Measurements from ENCODE around the gene KCTD15. TPM values are rescaled to one million over a fixed set of nuclear protein-coding genes. Genes with fewer than 3 reads are reported as not detected.

Gene KCTD15
- total RNA-seq, 4 donors from 2014 or later, result 23.8 to 149 (median 51.8) TPM

GRCh38 chr19:33755099-33756035 lies 41.3 kb upstream of the KCTD15 start:
- intact Hi-C loops (cut with DNase I; ENCODE audit: low total_unique reads), result no loop called here
- H3K9me3 ChIP-seq, result no peaks in the 10 kb centered on the region
- DNase-seq, result no peak
- H3K27me3 ChIP-seq, result no peaks in the 10 kb centered on the region
- no peak for TF ChIP-seq POLR2A (IDR thresholded peaks at IDR 0.05)
- TF ChIP-seq, protein P1, sequence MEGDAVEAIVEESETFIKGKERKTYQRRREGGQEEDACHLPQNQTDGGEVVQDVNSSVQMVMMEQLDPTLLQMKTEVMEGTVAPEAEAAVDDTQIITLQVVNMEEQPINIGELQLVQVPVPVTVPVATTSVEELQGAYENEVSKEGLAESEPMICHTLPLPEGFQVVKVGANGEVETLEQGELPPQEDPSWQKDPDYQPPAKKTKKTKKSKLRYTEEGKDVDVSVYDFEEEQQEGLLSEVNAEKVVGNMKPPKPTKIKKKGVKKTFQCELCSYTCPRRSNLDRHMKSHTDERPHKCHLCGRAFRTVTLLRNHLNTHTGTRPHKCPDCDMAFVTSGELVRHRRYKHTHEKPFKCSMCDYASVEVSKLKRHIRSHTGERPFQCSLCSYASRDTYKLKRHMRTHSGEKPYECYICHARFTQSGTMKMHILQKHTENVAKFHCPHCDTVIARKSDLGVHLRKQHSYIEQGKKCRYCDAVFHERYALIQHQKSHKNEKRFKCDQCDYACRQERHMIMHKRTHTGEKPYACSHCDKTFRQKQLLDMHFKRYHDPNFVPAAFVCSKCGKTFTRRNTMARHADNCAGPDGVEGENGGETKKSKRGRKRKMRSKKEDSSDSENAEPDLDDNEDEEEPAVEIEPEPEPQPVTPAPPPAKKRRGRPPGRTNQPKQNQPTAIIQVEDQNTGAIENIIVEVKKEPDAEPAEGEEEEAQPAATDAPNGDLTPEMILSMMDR (IDR thresholded peaks at IDR 0.05), result no peak
- no peak overlapping the region for H3K27ac ChIP-seq
- no peaks in the 10 kb centered on the region for H3K4me1 ChIP-seq
- no peak overlapping the region for H3K4me3 ChIP-seq
- H3K36me3 ChIP-seq, result no peaks in the 10 kb centered on the region

DNA sequence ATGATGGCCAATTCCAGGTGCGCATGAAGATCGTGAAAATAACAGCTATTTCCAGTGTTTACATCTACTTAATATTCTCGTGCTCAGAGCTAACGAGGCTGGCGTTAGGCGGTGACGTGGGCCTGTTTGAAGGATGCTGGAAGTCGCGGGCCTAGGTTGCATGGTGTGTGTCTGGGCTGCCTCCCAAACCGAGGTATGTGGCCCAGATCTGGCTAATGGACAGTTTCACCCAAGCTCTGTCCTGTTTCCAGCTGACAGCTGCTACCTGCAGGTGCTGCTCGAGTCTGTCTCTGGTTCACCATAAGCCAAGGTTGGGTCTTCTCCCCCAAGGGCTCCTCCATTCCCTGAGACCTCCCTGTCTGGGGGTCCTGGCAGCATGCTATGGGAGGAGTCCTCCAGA lies 40.5 kb upstream of the KCTD15 start:
- H3K9me3 ChIP-seq, result no peaks in the 10 kb centered on the region
- no peak for DNase-seq
- no peaks in the 10 kb centered on the region for H3K4me1 ChIP-seq
- intact Hi-C loops (cut with DNase I; ENCODE audit: low total_unique reads), result no loop called here
- TF ChIP-seq, protein P1 (IDR thresholded peaks at IDR 0.05), result no peak
- TF ChIP-seq POLR2A (IDR thresholded peaks at IDR 0.05), result no peak
- H3K4me3 ChIP-seq, result no peak overlapping the region
- H3K27ac ChIP-seq, result no peak overlapping the region
- H3K27me3 ChIP-seq, result no peaks in the 10 kb centered on the region
- no peaks in the 10 kb centered on the region for H3K36me3 ChIP-seq

- Histone ChIP-seq H3K36me3 (no peaks in the 10 kb centered on the region), H3K4me3 (no peak overlapping the region), H3K4me1 (no peaks in the 10 kb centered on the region), H3K9me3 (no peaks in the 10 kb centered on the region), H3K27ac (no peak overlapping the region), H3K27me3 (no peaks in the 10 kb centered on the region)
- intact Hi-C loops (cut with DNase I; ENCODE audit: low total_unique reads), result no loop called here
- TF ChIP-seq, protein P1 (IDR thresholded peaks at IDR 0.05), result no peak
- no peak for TF ChIP-seq POLR2A (IDR thresholded peaks at IDR 0.05)
- DNase-seq, result no peak
Observed at GRCh38 chr19:33758541-33759013, 38.1 kb upstream of the KCTD15 start.

GRCh38 chr19:33759356-33759755 lies 37.3 kb upstream of the KCTD15 start:
- TF ChIP-seq POLR2A (IDR thresholded peaks at IDR 0.05), result no peak
- TF ChIP-seq, protein P1 (IDR thresholded peaks at IDR 0.05), result no peak
- DNase-seq, result no peak
- Histone ChIP-seq H3K27ac (no peak overlapping the region), H3K27me3 (no peaks in the 10 kb centered on the region), H3K4me3 (no peak overlapping the region), H3K4me1 (no peaks in the 10 kb centered on the region), H3K36me3 (no peaks in the 10 kb centered on the region), H3K9me3 (no peaks in the 10 kb centered on the region)
- intact Hi-C loops (cut with DNase I; ENCODE audit: low total_unique reads), result no loop called here

- H3K36me3 ChIP-seq, result no peaks in the 10 kb centered on the region
- H3K9me3 ChIP-seq, result no peaks in the 10 kb centered on the region
- H3K27ac ChIP-seq, result no peak overlapping the region
- TF ChIP-seq, protein P1 (IDR thresholded peaks at IDR 0.05), result no peak
- intact Hi-C loops (cut with DNase I; ENCODE audit: low total_unique reads), result no loop called here
- no peak overlapping the region for H3K4me3 ChIP-seq
- H3K27me3 ChIP-seq, result no peaks in the 10 kb centered on the region
- H3K4me1 ChIP-seq, result no peaks in the 10 kb centered on the region
- no peak for DNase-seq
Observed at GRCh38 chr19:33763633-33764371, 32.9 kb upstream of the KCTD15 start.
